Glutamatergic neuron (in vitro differentiated cells): ENCODE measurements around the gene MED25. TPM values are rescaled to one million over a fixed set of nuclear protein-coding genes. Genes with fewer than 3 reads are reported as not detected.

Experiments
- DNase-seq: peaks from one replicate; pipeline ENCODE4 v3.0.0; 2022
- H3K27ac Mint-ChIP-seq: one replicate; pipeline ENCODE4 v1.8.0; 2020; ENCODE audit warnings: mild to moderate bottlenecking, mixed read lengths, inconsistent platforms; ENCODE audit not compliant: unreplicated experiment
- H3K27me3 Mint-ChIP-seq: one replicate; pipeline ENCODE4 v1.8.0; 2020; ENCODE audit warnings: mild to moderate bottlenecking, moderate library complexity, mixed read lengths, inconsistent platforms; ENCODE audit not compliant: unreplicated experiment
- H3K36me3 Mint-ChIP-seq: one replicate; pipeline ENCODE4 v1.8.0; 2020; ENCODE audit warnings: mild to moderate bottlenecking, mixed read lengths, inconsistent platforms; ENCODE audit not compliant: unreplicated experiment
- H3K4me1 Mint-ChIP-seq: one replicate; pipeline ENCODE4 v1.8.0; 2020; ENCODE audit warnings: mild to moderate bottlenecking, low read depth, mixed read lengths, inconsistent platforms; ENCODE audit not compliant: unreplicated experiment
- H3K4me3 Mint-ChIP-seq: one replicate; pipeline ENCODE4 v1.8.0; 2020; ENCODE audit warnings: mild to moderate bottlenecking, mixed read lengths, inconsistent platforms; ENCODE audit not compliant: unreplicated experiment
- H3K9me3 Mint-ChIP-seq: one replicate; pipeline ENCODE4 v1.8.0; 2020; ENCODE audit warnings: mild to moderate bottlenecking, moderate library complexity, mixed read lengths, inconsistent platforms; ENCODE audit not compliant: unreplicated experiment
- total RNA-seq: library from RNA; stranded (reverse); fragmentation: NEBNext Ultra II Directional; extraction: Animal tissue kit (Norgen Biotek cat#: 25700); gene quantifications from one replicate; pipeline ENCODE4 v1.2.1, GENCODE V29; 2021; ENCODE audit not compliant: unreplicated experiment
- TF ChIP-seq, protein P1 (sequence below): fragments of 200-600 bp; sonication (generic); IDR thresholded peaks from one replicate; pipeline ENCODE4 v1.5.0; 2021; ENCODE audit not compliant: partially characterized antibody, unreplicated experiment

Gene MED25
- total RNA-seq, 1 donor from 2014 or later, result 51.0 TPM

- peaks cover 14% of the 10 kb centered on the region for H3K27me3 Mint-ChIP-seq
- H3K9me3 Mint-ChIP-seq, result peaks cover 12% of the 10 kb centered on the region
- no peak overlapping the region for H3K4me3 Mint-ChIP-seq
- DNase-seq, result no peak
- H3K27ac Mint-ChIP-seq, result no peak overlapping the region
- no peaks in the 10 kb centered on the region for H3K36me3 Mint-ChIP-seq
- TF ChIP-seq, protein P1, sequence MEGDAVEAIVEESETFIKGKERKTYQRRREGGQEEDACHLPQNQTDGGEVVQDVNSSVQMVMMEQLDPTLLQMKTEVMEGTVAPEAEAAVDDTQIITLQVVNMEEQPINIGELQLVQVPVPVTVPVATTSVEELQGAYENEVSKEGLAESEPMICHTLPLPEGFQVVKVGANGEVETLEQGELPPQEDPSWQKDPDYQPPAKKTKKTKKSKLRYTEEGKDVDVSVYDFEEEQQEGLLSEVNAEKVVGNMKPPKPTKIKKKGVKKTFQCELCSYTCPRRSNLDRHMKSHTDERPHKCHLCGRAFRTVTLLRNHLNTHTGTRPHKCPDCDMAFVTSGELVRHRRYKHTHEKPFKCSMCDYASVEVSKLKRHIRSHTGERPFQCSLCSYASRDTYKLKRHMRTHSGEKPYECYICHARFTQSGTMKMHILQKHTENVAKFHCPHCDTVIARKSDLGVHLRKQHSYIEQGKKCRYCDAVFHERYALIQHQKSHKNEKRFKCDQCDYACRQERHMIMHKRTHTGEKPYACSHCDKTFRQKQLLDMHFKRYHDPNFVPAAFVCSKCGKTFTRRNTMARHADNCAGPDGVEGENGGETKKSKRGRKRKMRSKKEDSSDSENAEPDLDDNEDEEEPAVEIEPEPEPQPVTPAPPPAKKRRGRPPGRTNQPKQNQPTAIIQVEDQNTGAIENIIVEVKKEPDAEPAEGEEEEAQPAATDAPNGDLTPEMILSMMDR, result no peak
- H3K4me1 Mint-ChIP-seq, result peaks cover 13% of the 10 kb centered on the region
Observed at GRCh38 chr19:49873129-49873521, 55.0 kb downstream of the MED25 start.

DNA sequence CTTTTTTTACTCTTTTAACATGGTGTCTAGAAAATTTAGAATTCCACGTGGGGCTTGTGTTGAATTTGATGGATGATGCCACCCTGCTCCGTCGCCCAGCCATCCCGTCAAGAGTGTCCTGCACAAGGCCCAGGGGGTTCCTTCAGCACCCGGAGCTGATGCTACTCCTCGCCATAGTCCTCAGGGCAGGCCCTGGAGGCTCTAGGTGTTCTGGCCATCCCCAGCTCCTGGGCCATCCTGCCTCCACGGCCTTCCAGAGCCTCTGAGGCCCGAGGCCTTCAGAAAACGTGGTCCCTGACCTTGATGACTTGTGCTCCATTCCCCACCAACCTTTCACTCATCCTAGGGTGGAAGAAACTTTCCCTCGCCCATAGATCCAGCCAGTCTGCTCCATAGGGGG, 55.7 kb downstream of the MED25 start:
- Mint-ChIP-seq H3K36me3 (no peaks in the 10 kb centered on the region), H3K27ac (no peak overlapping the region), H3K27me3 (peaks cover 17% of the 10 kb centered on the region), H3K4me1 (peaks cover 14% of the 10 kb centered on the region), H3K4me3 (peak overlapping the region; percentile 55), H3K9me3 (peaks cover 15% of the 10 kb centered on the region)
- no peak for DNase-seq
- TF ChIP-seq, protein P1, result no peak

GRCh38 chr19:49874503-49875157, 56.5 kb downstream of the MED25 start:
- H3K27ac Mint-ChIP-seq, result peak overlapping the region; percentile 66
- peaks cover 21% of the 10 kb centered on the region for H3K27me3 Mint-ChIP-seq
- DNase-seq, result no peak
- TF ChIP-seq, protein P1, result no peak
- no peaks in the 10 kb centered on the region for H3K36me3 Mint-ChIP-seq
- H3K4me1 Mint-ChIP-seq, result peaks cover 17% of the 10 kb centered on the region
- peaks cover 17% of the 10 kb centered on the region for H3K9me3 Mint-ChIP-seq
- peak overlapping the region; percentile 55 for H3K4me3 Mint-ChIP-seq

DNA sequence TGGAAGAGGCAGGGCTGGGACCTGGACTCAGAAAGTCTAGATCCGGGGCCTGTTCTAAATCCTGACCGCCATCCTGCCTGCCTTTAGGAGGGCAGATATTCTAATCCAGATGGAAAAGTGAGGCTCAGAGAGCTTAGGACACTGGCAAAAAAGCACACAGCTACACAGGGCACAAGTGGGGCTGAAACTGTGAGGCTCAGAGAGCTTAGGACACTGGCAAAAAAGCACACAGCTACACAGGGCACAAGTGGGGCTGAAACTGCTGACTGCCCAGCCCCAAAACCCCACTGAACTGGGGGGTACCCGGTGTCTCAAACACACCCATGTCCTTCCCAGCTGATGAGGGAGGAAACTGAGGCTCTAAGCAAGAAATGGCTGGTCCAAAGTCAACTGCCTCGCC, 57.1 kb downstream of the MED25 start:
- Mint-ChIP-seq H3K27ac (peak overlapping the region; percentile 66), H3K4me1 (peaks cover 16% of the 10 kb centered on the region), H3K4me3 (no peak overlapping the region), H3K36me3 (no peaks in the 10 kb centered on the region), H3K27me3 (peaks cover 18% of the 10 kb centered on the region), H3K9me3 (peaks cover 15% of the 10 kb centered on the region)
- TF ChIP-seq, protein P1, result no peak
- no peak for DNase-seq

GRCh38 chr19:49875857-49876421, 57.9 kb downstream of the MED25 start:
- Mint-ChIP-seq H3K9me3 (peaks cover 14% of the 10 kb centered on the region), H3K27ac (no peak overlapping the region), H3K4me3 (no peak overlapping the region), H3K27me3 (peaks cover 18% of the 10 kb centered on the region), H3K36me3 (no peaks in the 10 kb centered on the region), H3K4me1 (peaks cover 11% of the 10 kb centered on the region)
- TF ChIP-seq, protein P1, result no peak
- peak; percentile 78 for DNase-seq
